ENCODE data around the gene CTAG1A. TPM values are rescaled to one million over a fixed set of nuclear protein-coding genes. Genes with fewer than 3 reads are reported as not detected.
A peak's percentile ranks its signal among the peaks of the same experiment; 100 is the strongest.
"Not testable (repeated sequence)": the region's sequence is repeated elsewhere in the genome, so short reads cannot be mapped to it uniquely, and the experiment has no call there.

The CTAG1A gene
- total and polyA plus RNA-seq, 7 donors, result 0.54 TPM; not detected in 6

GRCh38 chrX:154546354-154547244 lies 38.3 kb upstream of the CTAG1A start, which contains the start of gene G6PD:
TSS of gene G6PD (minus strand) at chrX:154546846. CDS start at chrX:154546155, 691 bp downstream.
- DNase-seq, result no peak
- WGBS, 2 donors, result 1% methylated on average over 92 of the region's 92 CpGs
- no peaks in the 10 kb centered on the region for H3K9me3 ChIP-seq
- no peaks in the 10 kb centered on the region for H3K27me3 ChIP-seq
- H3K27ac ChIP-seq, result peak within 1 kb of the TSS; percentile 82 to 87 (median 84)
- H3K4me1 ChIP-seq, result peaks cover 0 to 26% (median 17%) of the 10 kb centered on the region in 4 donors
- no peaks in the 10 kb centered on the region for H3K36me3 ChIP-seq
- intact Hi-C loops (cut with DNase I), result no loop called here
- TF ChIP-seq, protein P1, sequence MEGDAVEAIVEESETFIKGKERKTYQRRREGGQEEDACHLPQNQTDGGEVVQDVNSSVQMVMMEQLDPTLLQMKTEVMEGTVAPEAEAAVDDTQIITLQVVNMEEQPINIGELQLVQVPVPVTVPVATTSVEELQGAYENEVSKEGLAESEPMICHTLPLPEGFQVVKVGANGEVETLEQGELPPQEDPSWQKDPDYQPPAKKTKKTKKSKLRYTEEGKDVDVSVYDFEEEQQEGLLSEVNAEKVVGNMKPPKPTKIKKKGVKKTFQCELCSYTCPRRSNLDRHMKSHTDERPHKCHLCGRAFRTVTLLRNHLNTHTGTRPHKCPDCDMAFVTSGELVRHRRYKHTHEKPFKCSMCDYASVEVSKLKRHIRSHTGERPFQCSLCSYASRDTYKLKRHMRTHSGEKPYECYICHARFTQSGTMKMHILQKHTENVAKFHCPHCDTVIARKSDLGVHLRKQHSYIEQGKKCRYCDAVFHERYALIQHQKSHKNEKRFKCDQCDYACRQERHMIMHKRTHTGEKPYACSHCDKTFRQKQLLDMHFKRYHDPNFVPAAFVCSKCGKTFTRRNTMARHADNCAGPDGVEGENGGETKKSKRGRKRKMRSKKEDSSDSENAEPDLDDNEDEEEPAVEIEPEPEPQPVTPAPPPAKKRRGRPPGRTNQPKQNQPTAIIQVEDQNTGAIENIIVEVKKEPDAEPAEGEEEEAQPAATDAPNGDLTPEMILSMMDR (IDR thresholded peaks at IDR 0.05), result no peak
- TF ChIP-seq POLR2A (IDR thresholded peaks at IDR 0.05) (no peak), EP300 (IDR thresholded peaks at IDR 0.05) (no peak), POLR2AphosphoS5 (IDR thresholded peaks at IDR 0.05) (peak in 2 of 4 donors; percentile 21 to 26)
- peak within 1 kb of the TSS; percentile 55 to 64 (median 63) for H3K4me3 ChIP-seq

DNA sequence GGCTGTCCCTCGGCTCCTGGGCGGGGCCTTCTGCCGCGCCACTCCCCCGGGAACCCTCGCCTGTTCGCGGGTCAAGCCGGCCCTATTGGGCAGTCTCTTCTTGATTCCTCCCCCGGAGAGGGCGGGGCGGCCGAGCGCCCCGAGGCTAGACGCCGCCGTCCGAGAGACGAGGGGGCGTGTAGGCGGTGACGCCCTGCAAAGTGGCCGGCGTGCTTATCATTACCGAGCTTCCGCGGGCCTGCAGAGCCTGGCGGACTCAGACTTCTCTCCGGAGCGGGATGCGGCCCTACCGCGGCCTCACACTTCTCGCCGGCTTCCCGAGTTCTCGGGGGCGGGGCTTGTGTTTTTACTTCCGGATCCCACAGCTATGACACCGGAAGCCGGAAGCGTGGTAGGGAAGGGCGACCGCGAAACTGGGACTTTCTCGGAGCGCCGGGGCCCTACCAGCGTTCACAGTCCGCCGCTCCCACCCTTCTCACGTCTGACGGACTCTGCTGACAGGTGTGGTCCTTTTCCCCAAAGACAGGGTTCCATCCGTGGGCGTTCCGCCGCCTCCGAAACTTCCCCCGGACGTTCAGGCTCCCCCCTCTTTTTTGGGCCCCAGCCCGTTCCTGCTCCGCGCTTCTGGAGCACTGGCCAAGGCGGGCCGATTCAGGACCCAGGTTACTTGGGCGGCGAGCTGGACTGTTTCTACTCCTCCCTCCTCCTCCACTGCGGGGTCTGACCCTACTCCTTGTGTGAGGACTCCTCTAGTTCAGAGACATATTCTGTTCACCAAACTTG lies 37.5 kb upstream of the CTAG1A start, which contains the start of gene IKBKG:
IKBKG (plus strand) TSS at position 376 of the 783 bp plus-strand sequence. CDS start 4,383 bp downstream, outside the sequence.
- TF ChIP-seq POLR2AphosphoS5 (IDR thresholded peaks at IDR 0.05), result peak; percentile 36 to 73 (median 55)
- TF ChIP-seq EP300 (IDR thresholded peaks at IDR 0.05), result no peak
- peak; percentile 31 to 35 for TF ChIP-seq POLR2A (IDR thresholded peaks at IDR 0.05)
- intact Hi-C loops (cut with DNase I), result no loop called here
- H3K9me3 ChIP-seq, result no peaks in the 10 kb centered on the region
- 0 to 1% methylated on average over 69 of the region's 69 CpGs for WGBS, 2 donors
- no peaks in the 10 kb centered on the region for H3K27me3 ChIP-seq
- peak within 1 kb of the TSS; percentile 55 to 64 (median 63) for H3K4me3 ChIP-seq
- DNase-seq, result peak; percentile 96
- peaks cover 0 to 18% (median 12%) of the 10 kb centered on the region in 4 donors for H3K4me1 ChIP-seq
- no peaks in the 10 kb centered on the region for H3K36me3 ChIP-seq
- peak within 1 kb of the TSS; percentile 82 to 87 (median 84) for H3K27ac ChIP-seq

GRCh38 chrX:154548028-154548316 lies 37.0 kb upstream of the CTAG1A start:
- intact Hi-C loops (cut with DNase I), result no loop called here

GRCh38 chrX:154549766-154550165 lies 35.2 kb upstream of the CTAG1A start:
- H3K9me3 ChIP-seq, result no peaks in the 10 kb centered on the region
- no peak for DNase-seq
- TF ChIP-seq, protein P1 (IDR thresholded peaks at IDR 0.05), result no peak
- no peak for TF ChIP-seq POLR2AphosphoS5 (IDR thresholded peaks at IDR 0.05)
- TF ChIP-seq EP300 (IDR thresholded peaks at IDR 0.05), result no peak
- no peak for TF ChIP-seq POLR2A (IDR thresholded peaks at IDR 0.05)
- H3K27me3 ChIP-seq, result no peaks in the 10 kb centered on the region
- H3K36me3 ChIP-seq, result peaks cover 0 to 14% (median 3%) of the 10 kb centered on the region in 4 donors
- WGBS, 2 donors, result 80 to 83% methylated on average over 1 of the region's 1 CpG
- intact Hi-C loops (cut with DNase I), result no loop called here
- H3K4me1 ChIP-seq, result peaks cover 0 to 17% (median 11%) of the 10 kb centered on the region in 4 donors
- H3K27ac ChIP-seq, result no peak overlapping the region
- no peak overlapping the region for H3K4me3 ChIP-seq

More at GRCh38 chrX:154548028-154548316, 37.0 kb upstream of the CTAG1A start:
- peaks cover 0 to under 1% (median 0%) of the 10 kb centered on the region in 4 donors for H3K36me3 ChIP-seq
- H3K27ac ChIP-seq, result peak overlapping the region; percentile 82 to 87 (median 84)
- peaks cover 0 to 17% (median 11%) of the 10 kb centered on the region in 4 donors for H3K4me1 ChIP-seq
- peak overlapping the region; percentile 55 to 64 (median 63) for H3K4me3 ChIP-seq
- no peaks in the 10 kb centered on the region for H3K9me3 ChIP-seq
- no peak for DNase-seq
- WGBS, 2 donors, result 0% methylated on average over 9 of the region's 9 CpGs
- H3K27me3 ChIP-seq, result no peaks in the 10 kb centered on the region
- TF ChIP-seq, protein P1 (IDR thresholded peaks at IDR 0.05), result no peak
- TF ChIP-seq POLR2A (IDR thresholded peaks at IDR 0.05), result no peak
- TF ChIP-seq POLR2AphosphoS5 (IDR thresholded peaks at IDR 0.05), result no peak

DNA sequence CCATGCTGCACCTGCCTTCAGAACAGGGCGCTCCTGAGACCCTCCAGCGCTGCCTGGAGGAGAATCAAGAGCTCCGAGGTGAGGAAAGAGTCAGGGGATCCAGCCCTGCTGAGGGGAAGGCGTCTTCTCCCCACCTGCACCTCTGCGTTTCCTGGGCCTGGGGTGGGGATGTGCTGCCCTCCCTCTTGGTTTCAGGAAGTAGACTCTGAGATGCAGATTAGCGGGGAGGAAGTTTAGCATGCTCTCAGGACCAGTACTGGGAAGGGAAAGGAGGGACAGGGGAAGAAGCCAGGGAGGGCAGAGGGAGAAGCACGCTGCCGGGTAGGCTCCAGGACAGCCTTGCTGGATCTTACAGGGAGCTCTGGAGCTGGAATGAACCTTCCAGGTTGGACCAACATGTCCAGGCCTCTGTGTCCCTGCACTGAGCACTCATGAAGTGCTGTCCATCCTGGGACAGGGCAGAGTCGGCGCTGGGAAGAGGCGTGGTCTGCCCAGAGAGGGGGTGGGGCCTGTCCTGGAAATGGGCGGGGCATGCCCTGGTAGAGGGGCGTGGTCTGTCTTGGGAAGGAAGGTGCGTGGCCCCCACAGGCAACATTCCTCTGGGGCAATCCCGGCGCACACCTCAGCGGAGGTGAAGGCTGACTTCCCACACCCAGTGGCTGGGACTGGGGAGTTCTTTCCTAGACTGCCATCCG lies 32.7 kb upstream of the CTAG1A start:
- DNase-seq; H3K9me3 ChIP-seq; H3K27me3 ChIP-seq; H3K4me1 ChIP-seq; H3K27ac ChIP-seq; H3K4me3 ChIP-seq; intact Hi-C loops (cut with DNase I): not testable (repeated sequence)
- 88 to 93% methylated on average over 11 to 12 of the region's 18 CpGs for WGBS, 2 donors
- peaks cover 0 to 14% (median 3%) of the 10 kb centered on the region in 4 donors for H3K36me3 ChIP-seq

DNA sequence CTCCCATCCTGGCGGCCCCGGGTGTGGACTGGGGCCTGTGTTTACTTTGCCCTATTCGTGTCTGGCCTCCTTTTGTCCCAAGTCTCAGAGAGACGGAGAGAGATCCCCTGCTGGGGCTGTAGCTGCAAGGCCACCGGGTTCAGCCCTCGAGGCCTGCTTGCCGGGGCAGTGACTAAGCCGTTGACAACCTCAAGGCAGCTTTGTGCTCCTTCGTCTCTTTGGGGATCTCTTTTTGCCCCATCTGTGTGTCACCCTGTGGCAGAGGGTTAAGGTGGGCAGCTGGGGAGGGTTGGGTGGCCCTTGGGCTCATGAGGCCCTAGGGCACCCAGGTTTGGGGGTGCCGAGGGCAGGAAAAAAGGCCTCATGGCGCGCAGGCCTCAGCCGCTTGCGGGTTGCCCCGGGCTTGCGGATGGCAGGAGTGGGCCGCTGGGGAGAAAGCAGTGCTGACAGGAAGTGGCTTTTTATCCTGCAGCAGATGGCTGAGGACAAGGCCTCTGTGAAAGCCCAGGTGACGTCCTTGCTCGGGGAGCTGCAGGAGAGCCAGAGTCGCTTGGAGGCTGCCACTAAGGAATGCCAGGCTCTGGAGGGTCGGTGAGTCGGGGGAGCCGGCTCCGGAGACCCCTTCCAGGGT lies 26.8 kb upstream of the CTAG1A start:
- DNase-seq; H3K4me1 ChIP-seq; H3K9me3 ChIP-seq; H3K4me3 ChIP-seq; H3K27ac ChIP-seq; H3K27me3 ChIP-seq; intact Hi-C loops (cut with DNase I): not testable (repeated sequence)
- 84 to 88% methylated on average over 5 of the region's 24 CpGs for WGBS, 2 donors
- H3K36me3 ChIP-seq, result peaks cover 0 to 12% (median 3%) of the 10 kb centered on the region in 4 donors

DNA sequence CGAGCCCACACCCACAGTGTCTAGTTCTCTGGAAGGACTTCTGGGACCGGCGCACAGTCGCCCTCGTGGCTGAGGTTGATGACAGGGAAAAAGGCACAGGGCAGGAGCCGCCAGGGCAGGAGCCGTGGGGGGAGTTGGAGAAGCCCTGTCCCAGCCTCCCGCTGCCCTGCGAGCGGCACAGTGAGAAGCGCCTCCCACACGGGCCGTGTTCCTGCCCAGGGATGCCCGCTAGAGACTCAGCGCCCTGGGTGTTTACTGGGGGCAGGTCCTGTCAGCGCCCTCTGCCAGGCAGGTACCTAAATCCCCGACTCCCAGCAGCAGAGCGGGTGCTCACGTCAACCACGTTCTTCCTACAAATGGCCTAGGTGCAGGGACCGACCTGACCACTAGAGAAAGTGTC lies 26.0 kb upstream of the CTAG1A start:
- H3K9me3 ChIP-seq; H3K27ac ChIP-seq; H3K4me1 ChIP-seq; DNase-seq; H3K4me3 ChIP-seq; H3K27me3 ChIP-seq; H3K36me3 ChIP-seq; intact Hi-C loops (cut with DNase I): not testable (repeated sequence)
- WGBS, 2 donors, result 92 to 96% methylated on average over 9 to 10 of the region's 21 CpGs

Data from sigmoid colon (tissue), 7 donors.